Brain pericyte (primary cell): ENCODE data around the gene NR1D1.

Source experiments
- DNase-seq: peaks from one replicate; pipeline ENCODE4 v3.0.0-alpha.2; 2012; ENCODE audit warnings: low read depth, low spot score

NR1D1 gene

GRCh38 chr17:40075201-40075941 is 25.0 kb downstream of the NR1D1 start:
- no peak for DNase-seq

- no peak for DNase-seq
Measured at GRCh38 chr17:40074871-40075200, 25.6 kb downstream of the NR1D1 start.

- DNase-seq: no peak
Measured at GRCh38 chr17:40074175-40074512, 26.2 kb downstream of the NR1D1 start.

GRCh38 chr17:40073454-40074174 is 26.8 kb downstream of the NR1D1 start:
- DNase-seq: no peak

- DNase-seq: no peak
Measured at GRCh38 chr17:40072735-40073346, 27.5 kb downstream of the NR1D1 start.

- DNase-seq: peak; percentile 37
Measured at GRCh38 chr17:40072040-40072734, 28.2 kb downstream of the NR1D1 start.

- no peak for DNase-seq
Measured at GRCh38 chr17:40071313-40072039, 28.9 kb downstream of the NR1D1 start.

GRCh38 chr17:40070709-40071312 is 29.6 kb downstream of the NR1D1 start:
- no peak for DNase-seq

- DNase-seq: no peak
Measured at GRCh38 chr17:40069751-40070708, 30.4 kb downstream of the NR1D1 start.

GRCh38 chr17:40068917-40069750 is 31.3 kb downstream of the NR1D1 start:
- no peak for DNase-seq

GRCh38 chr17:40068584-40068916 is 31.8 kb downstream of the NR1D1 start:
- DNase-seq: no peak

GRCh38 chr17:40068129-40068581 is 32.2 kb downstream of the NR1D1 start:
- no peak for DNase-seq

- DNase-seq: no peak
Measured at GRCh38 chr17:40067710-40068109, 32.7 kb downstream of the NR1D1 start.

GRCh38 chr17:40065769-40066510 is 34.4 kb downstream of the NR1D1 start:
- no peak for DNase-seq

GRCh38 chr17:40064971-40065768 is 35.2 kb downstream of the NR1D1 start:
- no peak for DNase-seq

GRCh38 chr17:40063901-40064531 is 36.4 kb downstream of the NR1D1 start:
- DNase-seq: no peak

- no peak for DNase-seq
Measured at GRCh38 chr17:40063187-40063771, 37.1 kb downstream of the NR1D1 start.
